K562 (cell line): ENCODE data around the gene LTN1. TPM values are rescaled to one million over a fixed set of nuclear protein-coding genes. Genes with fewer than 3 reads are reported as not detected.
A peak's percentile ranks its signal among the peaks of the same experiment; 100 is the strongest.

Experiments
- KHSRP ChIP-seq: fragments of 450-650 bp; IDR thresholded peaks from 2 replicates; pipeline ENCODE4 v1.6.1; 2017
- SETDB1 ChIP-seq: IDR thresholded peaks from one replicate; pipeline ENCODE4 v1.6.1; 2012; ENCODE audit warnings: low read length, control low read depth, inconsistent platforms
- YBX1 ChIP-seq: fragments of 450-650 bp; IDR thresholded peaks from 2 replicates; pipeline ENCODE4 v1.7.1; 2016; ENCODE audit warnings: mild to moderate bottlenecking
- ZNF146 ChIP-seq: IDR thresholded peaks from one replicate; pipeline ENCODE4 v1.6.1; 2018; ENCODE audit warnings: missing compliant biosample characterization; ENCODE audit not compliant: unreplicated experiment
- polyA plus RNA-seq, 8 experiments: library from polyadenylated mRNA; depleted of rRNA in 4 of 8; stranded (reverse) in 5 of 8; unstranded in 3 of 8; fragments of >200 nt; fragmentation: Nextera tagmentation in 2 of 8; fragmentation: Illumina TruSeq in 1 of 8; extraction: Ambion mirVana in 2 of 8; extraction: Trizol in 1 of 8; gene quantifications; 2 replicates each; pipeline versions ENCODE4 v1.2.1 to v1.2.3, GENCODE V29; 2011 to 2014; ENCODE audit warnings: inconsistent platforms in 1 of 8, missing spikeins in 1 of 8
- total RNA-seq, 7 experiments: library from RNA; depleted of rRNA in 6 of 7; stranded (reverse); fragments of >200 nt in 6 of 7; fragmentation: Illumina TruSeq in 2 of 7; extraction: Trizol in 2 of 7; gene quantifications; 2 replicates each; pipeline versions ENCODE4 v1.2.1 to v1.2.3, GENCODE V29; 2011 to 2021; ENCODE audit warnings: low replicate concordance in 1 of 7
- TF ChIP-seq, protein P1 (sequence below), 2 experiments: fragments of 150-350 bp in 1 of 2; IDR thresholded peaks; 2 replicates each; pipeline ENCODE4 v1.6.1; 2012 to 2016; ENCODE audit warnings: low read depth in 2 of 2, low read length in 2 of 2, mild to moderate bottlenecking in 1 of 2, moderate library complexity in 1 of 2
- TF ChIP-seq, protein P2 (sequence below): fragments of 450-650 bp; conservative IDR thresholded peaks from 2 replicates; pipeline ENCODE4 v1.6.1; 2016; ENCODE audit warnings: missing genetic modification characterization, low read depth, mild to moderate bottlenecking, control low read depth, missing compliant biosample characterization
- TF ChIP-seq, protein P3 (sequence below), 3 experiments: IDR thresholded peaks in 2 of 3; conservative IDR thresholded peaks in 1 of 3; 2 replicates each; pipeline ENCODE4 v1.5.1; 2011 to 2012; ENCODE audit warnings: low read length in 3 of 3, mild to moderate bottlenecking in 3 of 3, control low read depth in 2 of 3, improper control_type of control experiment in 1 of 3, inconsistent platforms in 1 of 3, low read depth in 1 of 3, mixed read lengths in 1 of 3, moderate library complexity in 1 of 3; ENCODE audit not compliant: insufficient read depth in 2 of 3
- TF ChIP-seq, protein P4 (sequence below): IDR thresholded peaks from 2 replicates; pipeline ENCODE4 v1.6.1; 2011; ENCODE audit not compliant: insufficient read length; ENCODE audit errors: extremely low read depth
- TF ChIP-seq, protein P5 (sequence below): fragments of 450-650 bp; formaldehyde crosslinking; IDR thresholded peaks from 2 replicates; pipeline ENCODE4 v1.4.0; 2020; ENCODE audit warnings: mild to moderate bottlenecking
- TF ChIP-seq, protein P6 (sequence below): fragments of 450-650 bp; formaldehyde crosslinking; IDR thresholded peaks from 2 replicates; pipeline ENCODE4 v1.4.0; 2020; ENCODE audit warnings: mild to moderate bottlenecking, mixed read lengths
- TF ChIP-seq, protein P7 (sequence below): fragments of 450-650 bp; IDR thresholded peaks from 2 replicates; pipeline ENCODE4 v1.6.1; 2016; ENCODE audit warnings: borderline replicate concordance

LTN1 gene
- total and polyA plus RNA-seq, 9 of the 15 experiments (the other 6 are each of a cell fraction or from before 2014, with no cell fraction given): 15.7 to 49.6 (median 28.7) TPM

DNA sequence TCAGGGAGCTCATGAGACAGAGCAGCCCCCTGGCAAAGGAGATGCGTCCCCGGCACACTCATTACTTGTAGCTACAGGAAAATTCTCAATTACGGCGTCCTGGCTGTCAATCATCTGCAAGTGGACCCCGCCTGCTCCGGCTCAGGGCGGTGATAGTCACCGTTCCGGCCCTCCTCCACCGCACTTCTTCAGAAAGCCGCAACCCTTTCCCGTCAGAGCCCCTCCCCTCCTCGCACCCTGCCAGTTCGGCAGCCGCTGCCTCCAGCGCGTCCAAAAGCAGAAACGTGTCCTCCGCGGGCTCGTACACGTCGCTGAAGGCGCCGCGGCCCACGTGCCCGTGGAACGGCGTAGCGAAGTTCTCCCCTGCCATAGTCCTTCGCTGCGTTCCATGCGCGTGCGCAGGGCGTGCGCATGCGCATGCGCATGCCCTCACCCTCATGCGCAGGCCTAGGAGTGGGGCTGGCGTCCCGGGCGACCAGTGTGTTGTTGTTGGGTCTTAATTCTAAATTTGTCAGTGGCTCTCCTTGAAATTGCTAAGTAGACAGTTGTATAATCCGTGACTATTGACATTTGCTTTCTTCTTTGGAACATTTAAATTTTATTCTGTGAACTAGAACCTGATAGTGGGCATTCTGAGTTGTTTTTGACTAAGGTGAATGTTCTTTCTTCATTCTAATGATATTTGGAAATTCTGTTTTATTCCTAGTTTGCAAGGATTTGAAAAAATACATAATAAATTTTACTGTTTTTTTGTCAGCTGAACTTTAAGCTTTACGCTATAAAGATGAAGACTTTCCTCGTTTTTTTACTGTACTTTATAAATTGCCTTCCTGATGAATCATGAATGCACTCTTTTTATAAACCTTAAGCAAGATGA lies 107.5 kb downstream of the LTN1 start (continued):
- TF ChIP-seq, protein P1, sequence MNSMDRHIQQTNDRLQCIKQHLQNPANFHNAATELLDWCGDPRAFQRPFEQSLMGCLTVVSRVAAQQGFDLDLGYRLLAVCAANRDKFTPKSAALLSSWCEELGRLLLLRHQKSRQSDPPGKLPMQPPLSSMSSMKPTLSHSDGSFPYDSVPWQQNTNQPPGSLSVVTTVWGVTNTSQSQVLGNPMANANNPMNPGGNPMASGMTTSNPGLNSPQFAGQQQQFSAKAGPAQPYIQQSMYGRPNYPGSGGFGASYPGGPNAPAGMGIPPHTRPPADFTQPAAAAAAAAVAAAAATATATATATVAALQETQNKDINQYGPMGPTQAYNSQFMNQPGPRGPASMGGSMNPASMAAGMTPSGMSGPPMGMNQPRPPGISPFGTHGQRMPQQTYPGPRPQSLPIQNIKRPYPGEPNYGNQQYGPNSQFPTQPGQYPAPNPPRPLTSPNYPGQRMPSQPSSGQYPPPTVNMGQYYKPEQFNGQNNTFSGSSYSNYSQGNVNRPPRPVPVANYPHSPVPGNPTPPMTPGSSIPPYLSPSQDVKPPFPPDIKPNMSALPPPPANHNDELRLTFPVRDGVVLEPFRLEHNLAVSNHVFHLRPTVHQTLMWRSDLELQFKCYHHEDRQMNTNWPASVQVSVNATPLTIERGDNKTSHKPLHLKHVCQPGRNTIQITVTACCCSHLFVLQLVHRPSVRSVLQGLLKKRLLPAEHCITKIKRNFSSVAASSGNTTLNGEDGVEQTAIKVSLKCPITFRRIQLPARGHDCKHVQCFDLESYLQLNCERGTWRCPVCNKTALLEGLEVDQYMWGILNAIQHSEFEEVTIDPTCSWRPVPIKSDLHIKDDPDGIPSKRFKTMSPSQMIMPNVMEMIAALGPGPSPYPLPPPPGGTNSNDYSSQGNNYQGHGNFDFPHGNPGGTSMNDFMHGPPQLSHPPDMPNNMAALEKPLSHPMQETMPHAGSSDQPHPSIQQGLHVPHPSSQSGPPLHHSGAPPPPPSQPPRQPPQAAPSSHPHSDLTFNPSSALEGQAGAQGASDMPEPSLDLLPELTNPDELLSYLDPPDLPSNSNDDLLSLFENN (IDR thresholded peaks at IDR 0.05; ENCODE audit: low read depth in 2 of 2, low read length in 2 of 2): no peak; a peak in 1 of 4 replicates
- TF ChIP-seq, protein P2, sequence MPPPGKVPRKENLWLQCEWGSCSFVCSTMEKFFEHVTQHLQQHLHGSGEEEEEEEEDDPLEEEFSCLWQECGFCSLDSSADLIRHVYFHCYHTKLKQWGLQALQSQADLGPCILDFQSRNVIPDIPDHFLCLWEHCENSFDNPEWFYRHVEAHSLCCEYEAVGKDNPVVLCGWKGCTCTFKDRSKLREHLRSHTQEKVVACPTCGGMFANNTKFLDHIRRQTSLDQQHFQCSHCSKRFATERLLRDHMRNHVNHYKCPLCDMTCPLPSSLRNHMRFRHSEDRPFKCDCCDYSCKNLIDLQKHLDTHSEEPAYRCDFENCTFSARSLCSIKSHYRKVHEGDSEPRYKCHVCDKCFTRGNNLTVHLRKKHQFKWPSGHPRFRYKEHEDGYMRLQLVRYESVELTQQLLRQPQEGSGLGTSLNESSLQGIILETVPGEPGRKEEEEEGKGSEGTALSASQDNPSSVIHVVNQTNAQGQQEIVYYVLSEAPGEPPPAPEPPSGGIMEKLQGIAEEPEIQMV (tag): no peak
- TF ChIP-seq YBX1 (no peak), ZNF146 (CRISPR knock-in tag) (no peak), SETDB1 (peak; percentile 93), KHSRP (0 out of 2 replicates have a peak, but pooled peaks have one; percentile 33)
- TF ChIP-seq, protein P3, sequence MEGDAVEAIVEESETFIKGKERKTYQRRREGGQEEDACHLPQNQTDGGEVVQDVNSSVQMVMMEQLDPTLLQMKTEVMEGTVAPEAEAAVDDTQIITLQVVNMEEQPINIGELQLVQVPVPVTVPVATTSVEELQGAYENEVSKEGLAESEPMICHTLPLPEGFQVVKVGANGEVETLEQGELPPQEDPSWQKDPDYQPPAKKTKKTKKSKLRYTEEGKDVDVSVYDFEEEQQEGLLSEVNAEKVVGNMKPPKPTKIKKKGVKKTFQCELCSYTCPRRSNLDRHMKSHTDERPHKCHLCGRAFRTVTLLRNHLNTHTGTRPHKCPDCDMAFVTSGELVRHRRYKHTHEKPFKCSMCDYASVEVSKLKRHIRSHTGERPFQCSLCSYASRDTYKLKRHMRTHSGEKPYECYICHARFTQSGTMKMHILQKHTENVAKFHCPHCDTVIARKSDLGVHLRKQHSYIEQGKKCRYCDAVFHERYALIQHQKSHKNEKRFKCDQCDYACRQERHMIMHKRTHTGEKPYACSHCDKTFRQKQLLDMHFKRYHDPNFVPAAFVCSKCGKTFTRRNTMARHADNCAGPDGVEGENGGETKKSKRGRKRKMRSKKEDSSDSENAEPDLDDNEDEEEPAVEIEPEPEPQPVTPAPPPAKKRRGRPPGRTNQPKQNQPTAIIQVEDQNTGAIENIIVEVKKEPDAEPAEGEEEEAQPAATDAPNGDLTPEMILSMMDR (IDR thresholded peaks at IDR 0.05 in 2 of 3, conservative IDR thresholded peaks at IDR 0.05 in 1 of 3; ENCODE audit: insufficient read depth in 2 of 3, low read depth in 1 of 3, low read length in 3 of 3): no peak
- TF ChIP-seq, protein P4, sequence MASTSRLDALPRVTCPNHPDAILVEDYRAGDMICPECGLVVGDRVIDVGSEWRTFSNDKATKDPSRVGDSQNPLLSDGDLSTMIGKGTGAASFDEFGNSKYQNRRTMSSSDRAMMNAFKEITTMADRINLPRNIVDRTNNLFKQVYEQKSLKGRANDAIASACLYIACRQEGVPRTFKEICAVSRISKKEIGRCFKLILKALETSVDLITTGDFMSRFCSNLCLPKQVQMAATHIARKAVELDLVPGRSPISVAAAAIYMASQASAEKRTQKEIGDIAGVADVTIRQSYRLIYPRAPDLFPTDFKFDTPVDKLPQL: no peak
- TF ChIP-seq, protein P5, sequence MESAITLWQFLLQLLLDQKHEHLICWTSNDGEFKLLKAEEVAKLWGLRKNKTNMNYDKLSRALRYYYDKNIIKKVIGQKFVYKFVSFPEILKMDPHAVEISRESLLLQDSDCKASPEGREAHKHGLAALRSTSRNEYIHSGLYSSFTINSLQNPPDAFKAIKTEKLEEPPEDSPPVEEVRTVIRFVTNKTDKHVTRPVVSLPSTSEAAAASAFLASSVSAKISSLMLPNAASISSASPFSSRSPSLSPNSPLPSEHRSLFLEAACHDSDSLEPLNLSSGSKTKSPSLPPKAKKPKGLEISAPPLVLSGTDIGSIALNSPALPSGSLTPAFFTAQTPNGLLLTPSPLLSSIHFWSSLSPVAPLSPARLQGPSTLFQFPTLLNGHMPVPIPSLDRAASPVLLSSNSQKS: no peak
- TF ChIP-seq, protein P6, sequence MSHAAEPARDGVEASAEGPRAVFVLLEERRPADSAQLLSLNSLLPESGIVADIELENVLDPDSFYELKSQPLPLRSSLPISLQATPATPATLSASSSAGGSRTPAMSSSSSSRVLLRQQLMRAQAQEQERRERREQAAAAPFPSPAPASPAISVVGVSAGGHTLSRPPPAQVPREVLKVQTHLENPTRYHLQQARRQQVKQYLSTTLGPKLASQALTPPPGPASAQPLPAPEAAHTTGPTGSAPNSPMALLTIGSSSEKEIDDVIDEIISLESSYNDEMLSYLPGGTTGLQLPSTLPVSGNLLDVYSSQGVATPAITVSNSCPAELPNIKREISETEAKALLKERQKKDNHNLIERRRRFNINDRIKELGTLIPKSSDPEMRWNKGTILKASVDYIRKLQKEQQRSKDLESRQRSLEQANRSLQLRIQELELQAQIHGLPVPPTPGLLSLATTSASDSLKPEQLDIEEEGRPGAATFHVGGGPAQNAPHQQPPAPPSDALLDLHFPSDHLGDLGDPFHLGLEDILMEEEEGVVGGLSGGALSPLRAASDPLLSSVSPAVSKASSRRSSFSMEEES (CRISPR knock-in tag): no peak
- TF ChIP-seq, protein P7, sequence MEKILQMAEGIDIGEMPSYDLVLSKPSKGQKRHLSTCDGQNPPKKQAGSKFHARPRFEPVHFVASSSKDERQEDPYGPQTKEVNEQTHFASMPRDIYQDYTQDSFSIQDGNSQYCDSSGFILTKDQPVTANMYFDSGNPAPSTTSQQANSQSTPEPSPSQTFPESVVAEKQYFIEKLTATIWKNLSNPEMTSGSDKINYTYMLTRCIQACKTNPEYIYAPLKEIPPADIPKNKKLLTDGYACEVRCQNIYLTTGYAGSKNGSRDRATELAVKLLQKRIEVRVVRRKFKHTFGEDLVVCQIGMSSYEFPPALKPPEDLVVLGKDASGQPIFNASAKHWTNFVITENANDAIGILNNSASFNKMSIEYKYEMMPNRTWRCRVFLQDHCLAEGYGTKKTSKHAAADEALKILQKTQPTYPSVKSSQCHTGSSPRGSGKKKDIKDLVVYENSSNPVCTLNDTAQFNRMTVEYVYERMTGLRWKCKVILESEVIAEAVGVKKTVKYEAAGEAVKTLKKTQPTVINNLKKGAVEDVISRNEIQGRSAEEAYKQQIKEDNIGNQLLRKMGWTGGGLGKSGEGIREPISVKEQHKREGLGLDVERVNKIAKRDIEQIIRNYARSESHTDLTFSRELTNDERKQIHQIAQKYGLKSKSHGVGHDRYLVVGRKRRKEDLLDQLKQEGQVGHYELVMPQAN: peak; percentile 91; the same call in 1 of the 2 replicates
